HG02852 (cell line): ENCODE results near the gene VTN.

Experiments
- ATAC-seq: cut with Tn5 transposase; IDR thresholded peaks from one replicate; pipeline ENCODE4 v1.9.1; 2021; ENCODE audit warnings: mild to moderate bottlenecking, moderate library complexity; ENCODE audit not compliant: unreplicated experiment

Gene VTN

DNA sequence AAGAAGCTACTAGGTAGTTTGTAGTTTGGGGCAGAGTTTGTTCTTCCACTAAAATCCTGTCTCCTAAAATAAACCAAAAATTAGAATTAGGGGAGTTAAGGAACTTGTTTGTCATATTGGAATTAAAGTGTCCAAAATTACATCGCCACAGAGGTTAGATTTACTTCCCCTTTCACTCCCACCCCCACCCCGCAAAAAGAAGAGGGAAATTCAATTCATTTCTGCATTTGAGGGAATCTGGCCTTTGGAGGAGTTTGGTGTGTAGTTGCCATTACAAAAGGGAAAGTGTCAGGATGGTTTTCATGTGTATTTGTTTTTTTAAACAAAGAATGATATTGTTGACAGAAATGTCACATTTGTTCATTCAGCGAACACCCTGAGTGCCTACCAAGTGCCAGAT is 45.3 kb downstream of the VTN start:
- no peak for ATAC-seq

DNA sequence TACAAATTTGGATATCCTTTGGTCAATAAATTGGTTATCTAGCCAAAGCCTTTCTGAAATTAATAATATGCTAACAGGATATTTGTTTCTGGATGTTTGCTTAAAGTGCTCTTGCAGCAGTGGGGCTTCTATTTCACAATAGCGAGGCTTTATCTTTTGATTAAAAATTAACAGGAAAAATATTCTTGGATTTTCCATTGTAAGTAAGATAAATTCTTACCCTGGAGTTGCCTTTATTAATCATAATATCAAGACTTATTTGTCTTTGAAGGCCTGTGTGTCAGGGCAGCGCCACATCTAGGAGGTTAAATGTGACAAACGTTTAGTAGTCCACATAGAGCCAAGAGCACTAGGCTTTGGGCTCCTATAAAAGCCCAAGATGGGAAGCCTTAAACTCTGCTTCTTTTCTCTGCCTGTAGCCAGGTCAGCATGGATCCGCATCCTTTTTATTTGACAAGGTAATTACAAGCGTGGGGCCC is 45.8 kb downstream of the VTN start:
- ATAC-seq: no peak

- no peak for ATAC-seq
These were observed 49.7 kb downstream of the VTN start for GRCh38 chr17:28320215-28321061.

- ATAC-seq: no peak
These were observed 50.5 kb downstream of the VTN start for GRCh38 chr17:28319598-28319935.

DNA sequence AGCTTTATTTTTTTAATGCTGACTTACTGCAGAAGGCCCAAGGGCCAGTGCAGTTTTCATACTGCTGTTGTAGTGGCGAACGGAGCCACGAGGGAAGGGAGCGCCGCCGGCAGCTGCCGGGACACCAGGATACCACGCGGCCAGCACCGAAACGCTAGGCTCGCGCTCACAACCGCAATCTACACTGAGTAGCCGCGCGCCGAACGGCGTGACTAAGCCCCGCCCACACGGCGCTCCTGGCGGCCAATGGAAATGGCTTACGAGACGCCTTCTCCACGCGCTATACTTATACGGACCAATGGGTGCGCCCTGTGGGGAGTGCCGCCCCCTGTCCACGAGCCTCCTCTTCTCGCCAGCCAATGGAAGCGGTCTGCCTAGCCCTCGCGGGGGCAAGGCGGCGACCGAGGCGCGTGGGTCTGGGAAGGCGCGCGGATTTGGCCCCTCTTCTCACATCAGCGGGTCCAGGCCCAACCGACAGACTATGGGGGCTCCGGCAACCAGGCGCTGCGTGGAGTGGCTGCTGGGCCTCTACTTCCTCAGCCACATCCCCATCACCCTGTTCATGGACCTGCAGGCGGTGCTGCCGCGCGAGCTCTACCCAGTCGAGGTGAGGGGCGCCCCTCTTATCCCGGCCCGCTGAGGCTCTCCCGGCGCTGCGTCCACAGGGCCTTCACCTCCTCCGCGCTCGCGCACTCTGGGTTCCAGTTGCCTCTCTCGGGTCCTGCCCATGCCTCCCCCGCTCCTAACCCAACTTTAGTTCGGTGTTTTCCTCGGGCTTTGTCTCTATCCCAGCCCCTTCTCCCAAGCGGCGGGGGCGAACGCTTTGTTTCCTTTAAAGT is 51.1 kb downstream of the VTN start, which contains the start of gene TMEM97:
Gene TMEM97, plus strand, starts transcription at position 442 of the 839 bp plus-strand sequence. Its CDS starts 40 bp downstream, at position 482.
- peak; percentile 95 for ATAC-seq

GRCh38 chr17:28317966-28318758 is 51.9 kb downstream of the VTN start:
- ATAC-seq: peak; percentile 6
